ENCODE data around the gene PPP6R3. TPM values are rescaled to one million over a fixed set of nuclear protein-coding genes. Genes with fewer than 3 reads are reported as not detected.

PPP6R3 gene
- polyA plus RNA-seq, 3 donors from 2014 or later: 18.2 to 48.4 (median 29.8) TPM

- no peaks in the 10 kb centered on the region for H3K36me3 Mint-ChIP-seq
- H3K4me1 Mint-ChIP-seq: no peaks in the 10 kb centered on the region
- peaks cover 0 to 9% (median 3%) of the 10 kb centered on the region in 3 donors for H3K27me3 Mint-ChIP-seq (ENCODE audit: low read depth in 3 of 3)
- no peaks in the 10 kb centered on the region for H3K9me3 Mint-ChIP-seq
- no peak for DNase-seq
- H3K4me3 Mint-ChIP-seq: no peak overlapping the region
- no peak overlapping the region for H3K27ac Mint-ChIP-seq
Measured at GRCh38 chr11:68657021-68657780, 196.6 kb downstream of the PPP6R3 start.

GRCh38 chr11:68658097-68658496 is 197.5 kb downstream of the PPP6R3 start:
- Mint-ChIP-seq H3K27ac (no peak overlapping the region), H3K4me3 (no peak overlapping the region), H3K27me3 (ENCODE audit: low read depth in 3 of 3) (peaks cover 0 to 9% (median 3%) of the 10 kb centered on the region in 3 donors), H3K4me1 (no peaks in the 10 kb centered on the region), H3K36me3 (no peaks in the 10 kb centered on the region), H3K9me3 (no peaks in the 10 kb centered on the region)
- no peak for DNase-seq

DNA sequence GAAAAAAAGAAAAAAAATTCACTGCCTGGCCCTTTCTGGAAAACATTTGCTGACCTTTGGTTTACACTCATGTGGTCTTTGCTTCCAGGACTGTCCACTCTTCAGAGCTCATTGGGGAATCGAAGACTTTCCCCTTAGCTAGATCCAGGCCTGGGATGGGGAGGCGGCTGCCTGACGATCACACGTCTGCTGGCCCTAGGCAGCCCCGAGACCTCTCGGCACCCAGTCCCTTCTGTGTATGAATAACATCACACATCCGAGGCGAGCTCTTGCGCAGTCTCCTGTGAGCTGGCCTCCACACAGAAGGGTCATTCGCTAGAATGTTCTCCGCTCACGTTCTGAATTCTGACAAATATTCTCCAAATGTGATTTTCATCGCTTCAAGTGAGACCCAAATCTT is 198.1 kb downstream of the PPP6R3 start:
- Mint-ChIP-seq H3K9me3 (no peaks in the 10 kb centered on the region), H3K27ac (no peak overlapping the region), H3K27me3 (ENCODE audit: low read depth in 3 of 3) (peaks cover 0 to 9% (median 3%) of the 10 kb centered on the region in 3 donors), H3K4me3 (no peak overlapping the region), H3K36me3 (no peaks in the 10 kb centered on the region), H3K4me1 (no peaks in the 10 kb centered on the region)
- no peak for DNase-seq

DNA sequence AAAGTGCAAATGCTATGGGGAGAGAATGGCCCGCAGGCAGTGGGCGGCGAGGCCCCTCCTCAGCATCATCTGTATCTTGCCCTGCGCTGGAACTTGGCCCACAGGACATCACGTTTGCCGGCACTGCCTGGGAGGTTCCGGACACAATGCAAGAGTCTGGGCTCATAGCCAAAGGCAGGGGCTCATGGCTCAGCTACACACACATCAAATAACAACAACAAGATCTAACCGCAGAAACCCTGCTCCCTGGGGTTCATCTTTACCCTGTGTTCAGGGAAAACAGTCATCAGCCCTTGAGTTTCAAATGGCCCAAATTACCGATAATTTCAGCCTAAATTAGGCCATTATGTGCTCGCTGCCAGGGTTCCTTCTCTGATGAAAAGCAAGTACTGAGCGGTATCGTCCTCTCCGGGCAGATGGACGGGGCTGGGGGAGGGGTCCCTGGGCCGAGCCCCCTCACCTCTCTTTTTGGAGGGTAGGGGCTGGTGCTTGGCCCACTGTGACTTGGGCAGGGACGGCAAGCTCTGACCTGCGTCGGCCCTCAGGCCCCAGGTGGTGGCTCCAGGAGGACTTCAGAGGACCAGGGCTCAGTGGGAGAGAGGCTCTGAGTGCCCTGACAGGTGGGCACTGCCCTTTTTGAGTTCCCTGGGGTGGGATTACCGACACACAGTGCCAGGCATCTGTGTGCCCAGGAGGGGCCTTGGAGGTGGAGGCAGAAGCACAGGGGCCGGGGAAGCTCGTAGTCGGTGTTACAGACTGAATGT is 198.8 kb downstream of the PPP6R3 start:
- H3K27ac Mint-ChIP-seq: no peak overlapping the region
- H3K4me1 Mint-ChIP-seq: no peaks in the 10 kb centered on the region
- H3K9me3 Mint-ChIP-seq: no peaks in the 10 kb centered on the region
- no peaks in the 10 kb centered on the region for H3K36me3 Mint-ChIP-seq
- no peak for DNase-seq
- H3K27me3 Mint-ChIP-seq (ENCODE audit: low read depth in 3 of 3): peaks cover 0 to 9% (median 3%) of the 10 kb centered on the region in 3 donors
- no peak overlapping the region for H3K4me3 Mint-ChIP-seq

- Mint-ChIP-seq H3K9me3 (no peaks in the 10 kb centered on the region), H3K27me3 (ENCODE audit: low read depth in 3 of 3) (peaks cover 0 to 9% (median 3%) of the 10 kb centered on the region in 3 donors), H3K27ac (no peak overlapping the region), H3K4me1 (no peaks in the 10 kb centered on the region), H3K36me3 (no peaks in the 10 kb centered on the region), H3K4me3 (no peak overlapping the region)
- no peak for DNase-seq
Measured at GRCh38 chr11:68660066-68660810, 199.7 kb downstream of the PPP6R3 start.

- H3K9me3 Mint-ChIP-seq: no peaks in the 10 kb centered on the region
- H3K4me3 Mint-ChIP-seq: no peak overlapping the region
- H3K4me1 Mint-ChIP-seq: no peaks in the 10 kb centered on the region
- H3K27me3 Mint-ChIP-seq (ENCODE audit: low read depth in 3 of 3): peaks cover 0 to 9% (median 3%) of the 10 kb centered on the region in 3 donors
- no peaks in the 10 kb centered on the region for H3K36me3 Mint-ChIP-seq
- no peak overlapping the region for H3K27ac Mint-ChIP-seq
- no peak for DNase-seq
Measured at GRCh38 chr11:68661014-68661413, 200.5 kb downstream of the PPP6R3 start.

- Mint-ChIP-seq H3K27me3 (ENCODE audit: low read depth in 3 of 3) (peaks cover 0 to 9% (median 3%) of the 10 kb centered on the region in 3 donors), H3K4me1 (no peaks in the 10 kb centered on the region), H3K4me3 (no peak overlapping the region), H3K27ac (no peak overlapping the region), H3K36me3 (no peaks in the 10 kb centered on the region), H3K9me3 (no peaks in the 10 kb centered on the region)
- no peak for DNase-seq
Measured at GRCh38 chr11:68661697-68662603, 201.4 kb downstream of the PPP6R3 start.

- no peak overlapping the region for H3K27ac Mint-ChIP-seq
- H3K9me3 Mint-ChIP-seq: no peaks in the 10 kb centered on the region
- no peak for DNase-seq
- peaks cover 0 to 7% (median 0%) of the 10 kb centered on the region in 3 donors for H3K27me3 Mint-ChIP-seq (ENCODE audit: low read depth in 3 of 3)
- H3K36me3 Mint-ChIP-seq: no peaks in the 10 kb centered on the region
- no peak overlapping the region for H3K4me3 Mint-ChIP-seq
- H3K4me1 Mint-ChIP-seq: no peaks in the 10 kb centered on the region
Measured at GRCh38 chr11:68663482-68664010, 203.0 kb downstream of the PPP6R3 start.

GRCh38 chr11:68664141-68664540 is 203.6 kb downstream of the PPP6R3 start:
- Mint-ChIP-seq H3K27ac (no peak overlapping the region), H3K9me3 (no peaks in the 10 kb centered on the region), H3K27me3 (ENCODE audit: low read depth in 3 of 3) (peaks cover 0 to 5% (median 0%) of the 10 kb centered on the region in 3 donors), H3K4me1 (no peaks in the 10 kb centered on the region), H3K4me3 (no peak overlapping the region), H3K36me3 (no peaks in the 10 kb centered on the region)
- DNase-seq: no peak

DNA sequence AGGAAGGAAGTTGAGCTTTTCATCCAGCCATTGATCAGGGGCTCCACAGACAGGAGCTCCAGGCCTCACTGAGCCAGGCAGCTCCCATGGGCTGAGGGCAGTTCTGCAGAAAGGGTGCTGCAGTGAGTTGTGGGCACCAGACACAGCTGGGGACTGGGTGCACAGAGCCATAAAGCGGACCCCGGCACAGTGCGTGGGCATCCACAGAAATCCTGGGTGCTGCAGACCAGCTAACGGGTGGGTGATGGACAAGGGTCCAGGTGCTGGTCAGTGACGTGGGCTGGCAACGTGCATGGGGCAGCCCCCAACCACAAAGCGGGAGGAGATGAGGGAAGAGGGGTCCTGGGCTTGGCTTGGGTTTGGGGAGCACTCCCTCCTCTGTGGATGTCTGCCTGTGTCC is 204.4 kb downstream of the PPP6R3 start:
- Mint-ChIP-seq H3K27ac (no peak overlapping the region), H3K36me3 (no peaks in the 10 kb centered on the region), H3K4me1 (no peaks in the 10 kb centered on the region), H3K9me3 (no peaks in the 10 kb centered on the region), H3K4me3 (no peak overlapping the region), H3K27me3 (ENCODE audit: low read depth in 3 of 3) (peaks cover 0 to 4% (median 0%) of the 10 kb centered on the region in 3 donors)
- DNase-seq: no peak
